ENCODE data around the gene NDUFAF3. TPM values are rescaled to one million over a fixed set of nuclear protein-coding genes. Genes with fewer than 3 reads are reported as not detected.

NDUFAF3 gene
- total RNA-seq, 4 donors from 2014 or later = 116 to 122 (median 118) TPM

GRCh38 chr3:49026536-49026935, 4.6 kb downstream of the NDUFAF3 start:
- H3K36me3 ChIP-seq = peaks cover 0 to 61% (median 8%) of the 10 kb centered on the region in 3 donors
- TF ChIP-seq POLR2A (IDR thresholded peaks at IDR 0.05) (no peak), CTCF (IDR thresholded peaks at IDR 0.05) (no peak), EP300 (IDR thresholded peaks at IDR 0.05) (no peak)
- no peak overlapping the region for H3K4me3 ChIP-seq
- WGBS, 2 donors = 86 to 94% methylated on average over 1 to 3 of the region's 3 CpGs
- H3K27me3 ChIP-seq = no peaks in the 10 kb centered on the region
- H3K4me1 ChIP-seq = peaks cover 0 to 59% (median 20%) of the 10 kb centered on the region in 4 donors
- no peaks in the 10 kb centered on the region for H3K9me3 ChIP-seq
- no peak overlapping the region for H3K27ac ChIP-seq
- no peak for DNase-seq (ENCODE audit: low spot score in 2 of 2)

- peak overlapping the region in 3 of 4 donors; percentile 3 to 99 (median 96) for H3K27ac ChIP-seq
- peaks cover 5 to 72% (median 13%) of the 10 kb centered on the region in 3 donors for H3K36me3 ChIP-seq
- H3K4me3 ChIP-seq = no peak overlapping the region
- TF ChIP-seq EP300 (IDR thresholded peaks at IDR 0.05) = peak in 1 of 2 donors; percentile 7
- TF ChIP-seq POLR2A (IDR thresholded peaks at IDR 0.05) = no peak
- TF ChIP-seq CTCF (IDR thresholded peaks at IDR 0.05) = no peak
- DNase-seq (ENCODE audit: low spot score in 2 of 2) = no peak
- WGBS, 2 donors = 90 to 96% methylated on average over 9 of the region's 9 CpGs
- no peaks in the 10 kb centered on the region for H3K27me3 ChIP-seq
- H3K4me1 ChIP-seq = peaks cover 0 to 56% (median 18%) of the 10 kb centered on the region in 4 donors
- no peaks in the 10 kb centered on the region for H3K9me3 ChIP-seq
Observed at GRCh38 chr3:49027634-49028033, 5.7 kb downstream of the NDUFAF3 start.

- peaks cover 6 to 74% (median 18%) of the 10 kb centered on the region in 3 donors for H3K36me3 ChIP-seq
- peak overlapping the region; percentile 90 to 99 (median 96) for H3K27ac ChIP-seq
- H3K4me1 ChIP-seq = peaks cover 0 to 53% (median 12%) of the 10 kb centered on the region in 4 donors
- H3K27me3 ChIP-seq = no peaks in the 10 kb centered on the region
- DNase-seq (ENCODE audit: low spot score in 2 of 2) = no peak
- 79 to 80% methylated on average over 4 of the region's 4 CpGs for WGBS, 2 donors
- no peak for TF ChIP-seq POLR2A (IDR thresholded peaks at IDR 0.05)
- TF ChIP-seq EP300 (IDR thresholded peaks at IDR 0.05) = no peak
- H3K9me3 ChIP-seq = no peaks in the 10 kb centered on the region
- H3K4me3 ChIP-seq = peak overlapping the region; percentile 52 to 84 (median 74)
Observed at GRCh38 chr3:49028298-49028672, 6.4 kb downstream of the NDUFAF3 start.

GRCh38 chr3:49028673-49029562, 7.0 kb downstream of the NDUFAF3 start, which contains the start of gene IMPDH2:
Gene IMPDH2, minus strand, starts transcription at chr3:49029398. Its CDS starts 48 bp downstream, at chr3:49029350.
- H3K27ac ChIP-seq = peak within 1 kb of the TSS; percentile 90 to 99 (median 96)
- no peaks in the 10 kb centered on the region for H3K27me3 ChIP-seq
- TF ChIP-seq CTCF (IDR thresholded peaks at IDR 0.05) (peak in 3 of 5 experiments; percentile 11 to 56 (median 42)), EP300 (IDR thresholded peaks at IDR 0.05) (peak; percentile 91 to 100), POLR2A (IDR thresholded peaks at IDR 0.05) (peak; percentile 92 to 96)
- peak; percentile 90 for DNase-seq (ENCODE audit: low spot score in 2 of 2)
- peaks cover 6 to 74% (median 18%) of the 10 kb centered on the region in 3 donors for H3K36me3 ChIP-seq
- 3% methylated on average over 36 to 45 of the region's 55 CpGs for WGBS, 2 donors
- H3K4me1 ChIP-seq = peaks cover 0 to 47% (median 10%) of the 10 kb centered on the region in 4 donors
- H3K9me3 ChIP-seq = no peaks in the 10 kb centered on the region
- peak within 1 kb of the TSS; percentile 52 to 84 (median 74) for H3K4me3 ChIP-seq

- no peaks in the 10 kb centered on the region for H3K27me3 ChIP-seq
- no peaks in the 10 kb centered on the region for H3K9me3 ChIP-seq
- 0 to 1% methylated on average over 7 of the region's 7 CpGs for WGBS, 2 donors
- DNase-seq (ENCODE audit: low spot score in 2 of 2) = no peak
- peak overlapping the region; percentile 52 to 84 (median 74) for H3K4me3 ChIP-seq
- H3K36me3 ChIP-seq = peaks cover 6 to 74% (median 14%) of the 10 kb centered on the region in 3 donors
- H3K4me1 ChIP-seq = peaks cover 0 to 43% (median 10%) of the 10 kb centered on the region in 4 donors
- TF ChIP-seq EP300 (IDR thresholded peaks at IDR 0.05) (no peak), POLR2A (IDR thresholded peaks at IDR 0.05) (no peak), CTCF (IDR thresholded peaks at IDR 0.05) (no peak)
- peak overlapping the region; percentile 90 to 99 (median 96) for H3K27ac ChIP-seq
Observed at GRCh38 chr3:49029563-49029884, 7.6 kb downstream of the NDUFAF3 start.

All from tibial nerve (tissue), 4 donors.